GM18867 (cell line): ENCODE data around the gene SAMD7.
A peak's percentile ranks its signal among the peaks of the same experiment; 100 is the strongest.

Experiments used
- ATAC-seq: cut with Tn5 transposase; IDR thresholded peaks from one replicate; pipeline ENCODE4 v1.9.1; 2021; ENCODE audit warnings: mild to moderate bottlenecking, moderate library complexity; ENCODE audit not compliant: unreplicated experiment

The SAMD7 gene

GRCh38 chr3:169911272-169911671 lies at the start of gene SAMD7:
SAMD7 (plus strand) TSS chr3:169911572; CDS start chr3:169919499, 7,927 bp downstream.
- ATAC-seq, result no peak

DNA sequence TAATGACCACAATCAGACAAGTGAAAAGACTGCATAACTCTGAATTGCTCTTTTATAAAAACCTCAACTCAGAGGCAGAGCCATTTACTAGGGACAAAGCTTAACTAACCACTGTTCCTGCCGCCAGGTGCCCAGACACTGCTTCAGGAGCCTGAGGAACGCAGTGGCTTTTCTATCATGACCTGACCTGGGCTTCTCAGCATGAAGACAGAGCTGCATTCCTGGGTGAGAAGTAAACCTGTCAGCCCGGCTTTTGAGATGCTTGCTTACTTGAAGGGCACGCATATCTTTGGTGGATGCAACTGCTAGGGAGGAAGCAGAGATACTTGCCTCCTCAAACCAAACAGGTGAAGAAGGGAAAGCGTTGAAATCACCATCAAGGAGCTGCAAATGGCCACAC lies 49.5 kb upstream of the SAMD7 start:
- no peak for ATAC-seq

GRCh38 chr3:169863458-169863899 lies 47.9 kb upstream of the SAMD7 start:
- no peak for ATAC-seq

DNA sequence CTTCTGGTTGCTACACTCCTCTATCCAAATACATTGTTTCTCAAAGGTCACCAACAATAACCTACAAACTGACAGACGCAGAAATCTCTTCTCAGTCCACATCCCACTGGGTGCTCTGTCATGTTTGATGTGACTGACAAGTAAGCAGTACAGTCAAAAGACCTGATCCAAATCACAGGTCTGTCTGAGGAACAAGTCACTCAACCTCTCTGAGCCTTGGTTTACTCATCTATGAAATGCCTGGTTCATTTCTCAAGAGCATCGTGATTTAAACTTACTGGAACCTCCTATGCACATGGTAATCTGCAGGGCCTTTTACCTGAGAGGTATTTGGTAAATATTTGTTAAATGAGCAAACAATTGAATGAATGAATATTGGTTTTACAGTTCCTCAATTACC lies 47.1 kb upstream of the SAMD7 start:
- no peak for ATAC-seq

- peak; percentile 41 for ATAC-seq
These were observed 46.1 kb upstream of the SAMD7 start for GRCh38 chr3:169865176-169865767.

- ATAC-seq, result no peak
These were observed 43.7 kb upstream of the SAMD7 start for GRCh38 chr3:169867584-169868210.

GRCh38 chr3:169868369-169868768 lies 43.0 kb upstream of the SAMD7 start:
- ATAC-seq, result no peak

- no peak for ATAC-seq
These were observed 41.7 kb upstream of the SAMD7 start, which contains the start of gene LRRC31 for GRCh38 chr3:169869484-169870220. LRRC31 (minus strand) TSS chr3:169869935; CDS start chr3:169869807, 128 bp downstream.

GRCh38 chr3:169871129-169871886 lies 40.1 kb upstream of the SAMD7 start:
- no peak for ATAC-seq

GRCh38 chr3:169879013-169879557 lies 32.3 kb upstream of the SAMD7 start:
- ATAC-seq, result no peak

DNA sequence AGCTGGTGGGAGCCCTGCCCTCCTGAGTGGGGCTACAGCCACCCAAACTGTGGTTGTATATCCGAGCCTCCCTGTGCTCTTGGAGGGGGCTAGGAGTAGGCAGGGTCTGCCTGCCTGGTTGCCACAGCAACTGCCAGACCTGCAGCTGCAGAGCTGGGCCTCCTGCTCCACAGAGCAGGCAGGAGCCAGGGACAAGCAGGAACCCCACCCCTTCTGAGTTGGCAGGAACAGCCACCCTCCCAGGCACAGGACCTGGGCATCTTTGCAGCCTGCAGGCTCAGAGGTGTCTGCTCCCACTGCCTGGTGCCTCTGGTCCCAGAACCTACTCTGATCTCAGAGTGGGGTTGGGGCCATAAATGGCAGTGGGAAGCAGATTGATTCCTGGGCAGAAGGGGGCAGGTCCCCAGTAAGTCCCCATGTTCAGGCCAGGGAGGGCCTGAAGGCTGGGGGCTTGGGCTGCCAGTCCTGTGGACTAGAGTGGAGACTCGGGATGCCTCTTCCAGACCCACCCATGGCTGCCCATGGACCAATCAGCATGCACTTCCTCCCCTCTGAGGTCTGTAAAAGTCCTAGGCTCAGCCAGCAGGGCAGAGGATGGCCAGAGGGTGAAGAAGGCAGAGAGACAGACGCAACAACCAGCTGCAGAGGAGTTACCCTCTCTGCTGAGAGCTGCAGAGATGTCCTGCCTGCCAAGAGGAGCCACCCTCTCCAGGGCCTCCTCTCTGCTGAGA lies 31.4 kb upstream of the SAMD7 start:
- no peak for ATAC-seq

DNA sequence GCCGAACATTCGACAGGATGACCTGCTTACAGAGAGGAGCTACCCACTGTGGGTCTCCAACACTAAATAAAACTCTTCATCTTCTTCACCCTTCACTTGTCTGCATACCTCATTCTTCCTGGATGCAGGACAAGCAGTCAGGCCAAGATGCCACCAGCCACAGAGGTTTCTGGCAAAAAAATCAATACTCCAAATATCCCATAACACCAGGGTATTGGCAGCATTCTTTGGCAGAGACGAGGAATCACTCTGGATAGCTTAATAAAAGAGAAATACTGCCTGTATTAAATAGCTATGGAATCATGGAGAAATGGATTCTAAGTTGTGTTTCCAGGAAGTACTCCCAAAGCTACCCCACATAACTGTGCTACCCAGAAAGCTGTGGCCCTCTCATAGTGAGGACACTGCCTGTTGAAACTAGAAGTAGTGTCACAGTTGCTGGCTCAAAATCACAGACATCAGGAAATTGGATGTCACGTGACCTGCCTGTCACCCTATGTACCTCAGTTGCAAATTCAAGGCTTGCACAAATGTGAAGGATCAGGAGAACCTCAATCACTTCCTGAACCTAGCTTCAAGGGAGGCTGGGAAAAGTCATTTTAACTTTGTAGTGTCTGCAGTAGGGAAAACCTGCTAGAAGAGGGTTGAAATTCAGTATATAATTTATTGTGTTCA lies 30.7 kb upstream of the SAMD7 start:
- no peak for ATAC-seq

GRCh38 chr3:169886671-169887070 lies 24.7 kb upstream of the SAMD7 start:
- no peak for ATAC-seq

DNA sequence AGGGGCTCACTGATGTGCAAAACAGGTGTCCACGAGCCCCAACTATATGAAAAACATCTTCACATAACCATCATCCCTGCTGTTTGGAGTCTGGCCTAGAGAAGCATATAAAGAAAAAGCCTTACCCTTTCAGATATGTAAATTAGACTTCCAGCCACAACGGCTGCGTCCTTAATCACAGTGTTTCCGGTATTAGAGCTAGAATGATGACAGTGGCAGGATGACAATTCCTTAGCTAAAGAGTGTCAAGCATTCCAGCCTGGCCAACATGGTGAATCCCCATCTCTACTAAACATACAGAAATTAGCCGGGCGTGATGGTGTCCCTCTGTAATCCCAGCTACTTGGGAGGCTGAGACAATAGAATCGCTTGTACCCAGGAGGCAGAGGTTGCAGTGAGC lies 19.5 kb upstream of the SAMD7 start:
- ATAC-seq, result no peak

DNA sequence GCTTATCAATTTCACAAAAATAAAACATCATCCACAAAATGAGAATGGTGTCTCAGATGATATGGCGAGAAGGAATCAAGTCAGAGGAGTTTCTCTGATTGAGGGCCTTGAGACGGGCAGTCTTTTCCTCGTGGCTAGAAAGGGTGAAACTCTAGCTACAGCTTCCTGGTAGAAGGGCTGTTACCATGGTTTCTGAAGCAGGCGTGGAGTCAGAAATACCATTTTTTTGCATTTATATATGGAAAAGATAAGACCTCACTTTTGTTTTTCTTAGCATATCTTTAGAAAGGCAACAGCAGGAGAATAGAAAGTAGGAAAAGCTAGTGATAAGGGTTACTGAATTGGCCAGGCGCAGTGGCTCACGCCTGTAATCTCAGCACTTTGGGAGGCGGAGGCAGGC lies 17.3 kb upstream of the SAMD7 start:
- no peak for ATAC-seq

GRCh38 chr3:169895072-169895471 lies 16.3 kb upstream of the SAMD7 start:
- ATAC-seq, result no peak

- ATAC-seq, result no peak
These were observed 14.1 kb upstream of the SAMD7 start for GRCh38 chr3:169897284-169897683.

- no peak for ATAC-seq
These were observed 9.9 kb upstream of the SAMD7 start for GRCh38 chr3:169901453-169901852.

- no peak for ATAC-seq
These were observed 6.0 kb upstream of the SAMD7 start for GRCh38 chr3:169905404-169905803.

DNA sequence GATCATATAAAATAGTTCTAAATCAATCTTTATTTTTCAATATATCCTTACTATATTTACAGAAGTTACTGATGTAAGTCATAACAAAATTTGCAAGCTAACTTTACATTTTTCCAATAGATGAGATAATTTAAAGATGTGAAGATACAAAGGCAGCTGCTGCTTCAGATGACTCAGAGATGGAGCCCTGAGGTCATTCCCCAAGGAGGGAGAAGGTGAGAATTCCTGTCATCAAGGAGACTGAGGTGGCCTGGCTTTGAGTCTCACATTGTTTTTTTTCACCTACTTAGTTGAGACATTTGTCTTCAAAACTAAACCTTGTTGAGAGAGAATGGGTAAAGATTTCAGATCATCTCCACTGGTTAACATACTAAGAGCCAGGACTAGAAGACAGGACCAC lies 3.9 kb upstream of the SAMD7 start:
- ATAC-seq, result no peak
